ENCODE results near the gene GBF1.
"Not testable (repeated sequence)": the region's sequence is repeated elsewhere in the genome, so short reads cannot be mapped to it uniquely, and the experiment has no call there.

DNA sequence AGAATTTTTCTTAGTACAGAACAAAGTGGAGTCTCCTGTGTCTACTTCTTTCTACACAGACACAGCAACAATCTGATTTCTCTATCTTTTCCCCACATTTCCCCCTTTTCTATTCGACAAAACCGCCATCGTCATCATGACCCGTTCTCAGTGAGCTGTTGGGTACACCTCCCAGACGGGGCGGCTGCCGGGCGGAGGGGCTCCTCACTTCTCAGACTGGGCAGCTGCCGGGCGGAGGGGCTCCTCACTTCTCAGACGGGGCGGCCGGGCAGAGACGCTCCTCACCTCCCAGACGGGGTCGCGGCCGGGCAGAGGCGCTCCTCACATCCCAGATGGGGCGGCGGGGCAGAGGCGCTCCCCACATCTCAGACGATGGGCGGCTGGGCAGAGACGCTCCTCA, 56.0 kb downstream of the GBF1 start:
- TF ChIP-seq, protein P1, sequence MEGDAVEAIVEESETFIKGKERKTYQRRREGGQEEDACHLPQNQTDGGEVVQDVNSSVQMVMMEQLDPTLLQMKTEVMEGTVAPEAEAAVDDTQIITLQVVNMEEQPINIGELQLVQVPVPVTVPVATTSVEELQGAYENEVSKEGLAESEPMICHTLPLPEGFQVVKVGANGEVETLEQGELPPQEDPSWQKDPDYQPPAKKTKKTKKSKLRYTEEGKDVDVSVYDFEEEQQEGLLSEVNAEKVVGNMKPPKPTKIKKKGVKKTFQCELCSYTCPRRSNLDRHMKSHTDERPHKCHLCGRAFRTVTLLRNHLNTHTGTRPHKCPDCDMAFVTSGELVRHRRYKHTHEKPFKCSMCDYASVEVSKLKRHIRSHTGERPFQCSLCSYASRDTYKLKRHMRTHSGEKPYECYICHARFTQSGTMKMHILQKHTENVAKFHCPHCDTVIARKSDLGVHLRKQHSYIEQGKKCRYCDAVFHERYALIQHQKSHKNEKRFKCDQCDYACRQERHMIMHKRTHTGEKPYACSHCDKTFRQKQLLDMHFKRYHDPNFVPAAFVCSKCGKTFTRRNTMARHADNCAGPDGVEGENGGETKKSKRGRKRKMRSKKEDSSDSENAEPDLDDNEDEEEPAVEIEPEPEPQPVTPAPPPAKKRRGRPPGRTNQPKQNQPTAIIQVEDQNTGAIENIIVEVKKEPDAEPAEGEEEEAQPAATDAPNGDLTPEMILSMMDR (IDR thresholded peaks at IDR 0.05 in 4 of 5, conservative IDR thresholded peaks at IDR 0.05 in 1 of 5) = not testable (repeated sequence)
- not testable (repeated sequence) for TF ChIP-seq POLR2A (IDR thresholded peaks at IDR 0.05)

Data from gastrocnemius medialis (tissue), 4 donors.